ENCODE results near the gene RFWD3. TPM values are rescaled to one million over a fixed set of nuclear protein-coding genes. Genes with fewer than 3 reads are reported as not detected.

The RFWD3 gene
- total and polyA plus RNA-seq, 2 of the 13 experiments (the other 11 are each of a cell fraction or from before 2014, with no cell fraction given) = 23.4 to 62.6 TPM

DNA sequence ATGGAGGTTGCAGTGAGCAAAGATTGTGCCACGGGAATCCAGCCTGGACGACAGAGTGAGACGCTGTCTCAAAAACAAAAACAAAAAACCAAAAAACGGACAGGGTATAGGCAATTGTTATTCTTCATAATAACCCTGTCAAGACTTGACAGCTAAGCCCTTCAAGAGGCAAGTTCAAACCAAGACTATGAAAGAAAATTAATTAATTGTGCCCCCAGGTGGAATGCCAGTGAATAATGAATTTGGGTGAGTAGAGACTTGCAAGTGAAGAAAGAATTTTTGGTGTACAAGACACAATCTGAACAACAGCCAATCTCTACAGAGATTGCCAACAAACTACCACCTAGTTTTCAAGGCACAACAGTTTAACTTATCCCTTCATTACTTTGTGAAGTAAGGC lies 6.3 kb downstream of the RFWD3 start:
- Histone ChIP-seq H3K27ac (ENCODE audit: extremely low read length, insufficient read depth, low read length) (no peak overlapping the region), H3K9ac (ENCODE audit: insufficient read depth, low read depth, low read length) (no peak overlapping the region), H3K4me3 (replicated peaks in 1 of 3; ENCODE audit: insufficient read depth in 1 of 3, low read depth in 2 of 3, low read length in 3 of 3) (no peak overlapping the region), H3K27me3 (ENCODE audit: control insufficient read depth in 1 of 2, insufficient read depth in 2 of 2, low read length in 2 of 2) (no peaks in the 10 kb centered on the region), H3K79me2 (ENCODE audit: insufficient read depth, low read length) (peaks cover 93% of the 10 kb centered on the region), H3K4me1 (ENCODE audit: insufficient read depth, low read length) (peaks cover 78% of the 10 kb centered on the region), H3K9me3 (ENCODE audit: low read length) (no peaks in the 10 kb centered on the region), H2AFZ (ENCODE audit: low read length) (no peak overlapping the region), H3K36me3 (replicated peaks in 1 of 2; ENCODE audit: control insufficient read depth in 1 of 2, insufficient read depth in 2 of 2, low read length in 2 of 2) (peaks cover 29 to 78% of the 10 kb centered on the region in 2 experiments), H4K20me1 (ENCODE audit: insufficient read depth, low read length) (no peaks in the 10 kb centered on the region; the same call in 1 of the 2 replicates), H3K4me2 (ENCODE audit: low read depth, low read length) (no peak overlapping the region)
- ChIA-PET POLR2A (no interaction called here), CTCF (ENCODE audit: low intra/inter-chr PET ratio, low total read pairs) (no interaction called here)
- in situ Hi-C loops (cut with HindIII; ENCODE audit: extremely low pct_ligation_motif_present, low pct_unique_long_range_greater_than_20kb) (no loop called here), intact Hi-C loops (cut with micrococcal nuclease; ENCODE audit: unreplicated experiment) (no loop called here)
- BruUV-seq (replicated peaks) = no TSS peak
- FAIRE-seq = no peak
- 94% methylated on average over 4 of the region's 4 CpGs for WGBS (ENCODE audit: low lambda C conversion rate)
- TF ChIP-seq HMG20B (CRISPR knock-in tag; conservative IDR thresholded peaks at IDR 0.05) (no peak), PTBP1 (IDR thresholded peaks at IDR 0.05; ENCODE audit: low read depth, low read length, poor library complexity, severe bottlenecking) (no peak), ZNF562 (CRISPR knock-in tag; IDR thresholded peaks at IDR 0.05; ENCODE audit: borderline replicate concordance) (no peak)
- no peak for ATAC-seq
- no peak for DNase-seq (ENCODE audit: low spot score)

DNA sequence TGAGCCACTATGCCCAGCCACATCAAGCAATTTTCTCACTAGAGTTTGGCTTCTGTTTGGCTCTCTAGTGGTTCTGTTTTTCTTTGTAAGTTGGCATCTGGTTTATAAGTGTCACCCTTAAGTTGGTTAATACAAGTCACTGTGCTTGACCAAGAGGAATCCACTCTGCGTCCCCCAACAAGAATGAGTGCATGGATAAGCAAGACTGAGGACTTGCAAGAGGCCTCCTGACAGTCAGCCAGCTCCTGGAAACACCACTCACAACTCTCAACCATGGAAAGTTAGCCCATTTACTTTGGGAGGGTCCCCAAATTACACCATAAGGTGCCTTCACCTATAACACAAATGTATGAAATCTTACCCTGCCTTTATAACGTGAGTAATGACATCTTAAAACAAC lies 7.6 kb downstream of the RFWD3 start:
- H3K9me3 ChIP-seq (ENCODE audit: low read length) = no peaks in the 10 kb centered on the region
- WGBS (ENCODE audit: low lambda C conversion rate) = 100% methylated on average over 2 of the region's 2 CpGs
- intact Hi-C loops (cut with micrococcal nuclease; ENCODE audit: unreplicated experiment) = no loop called here
- CTCF ChIA-PET (ENCODE audit: low intra/inter-chr PET ratio, low total read pairs) = no interaction called here
- H4K20me1 ChIP-seq (ENCODE audit: insufficient read depth, low read length) = no peaks in the 10 kb centered on the region; the same call in 1 of the 2 replicates
- DNase-seq (ENCODE audit: low spot score) (no peak), FAIRE-seq (no peak), ATAC-seq (no peak)
- no peak overlapping the region for H3K9ac ChIP-seq (ENCODE audit: insufficient read depth, low read depth, low read length)
- H3K4me3 ChIP-seq (replicated peaks in 1 of 3; ENCODE audit: insufficient read depth in 1 of 3, low read depth in 2 of 3, low read length in 3 of 3) = no peak overlapping the region
- H3K27ac ChIP-seq (ENCODE audit: extremely low read length, insufficient read depth, low read length) = no peak overlapping the region
- H3K4me1 ChIP-seq (ENCODE audit: insufficient read depth, low read length) = peaks cover 64% of the 10 kb centered on the region
- in situ Hi-C loops (cut with HindIII; ENCODE audit: extremely low pct_ligation_motif_present, low pct_unique_long_range_greater_than_20kb) = no loop called here
- H2AFZ ChIP-seq (ENCODE audit: low read length) = no peak overlapping the region
- POLR2A ChIA-PET = interaction anchor here (0.6 to 1.4 kb wide), 2 partner anchors 8 to 117 kb away, joined by 3 to 6 read pairs; partner anchors contain the start of gene RFWD3
- H3K36me3 ChIP-seq (replicated peaks in 1 of 2; ENCODE audit: control insufficient read depth in 1 of 2, insufficient read depth in 2 of 2, low read length in 2 of 2) = peaks cover 31 to 77% of the 10 kb centered on the region in 2 experiments
- H3K4me2 ChIP-seq (ENCODE audit: low read depth, low read length) = no peak overlapping the region
- H3K27me3 ChIP-seq (ENCODE audit: control insufficient read depth in 1 of 2, insufficient read depth in 2 of 2, low read length in 2 of 2) = no peaks in the 10 kb centered on the region
- H3K79me2 ChIP-seq (ENCODE audit: insufficient read depth, low read length) = peaks cover 91% of the 10 kb centered on the region
- TF ChIP-seq JDP2 (CRISPR knock-in tag; IDR thresholded peaks at IDR 0.05; ENCODE audit: borderline replicate concordance) = no peak
- TF ChIP-seq, protein P1, sequence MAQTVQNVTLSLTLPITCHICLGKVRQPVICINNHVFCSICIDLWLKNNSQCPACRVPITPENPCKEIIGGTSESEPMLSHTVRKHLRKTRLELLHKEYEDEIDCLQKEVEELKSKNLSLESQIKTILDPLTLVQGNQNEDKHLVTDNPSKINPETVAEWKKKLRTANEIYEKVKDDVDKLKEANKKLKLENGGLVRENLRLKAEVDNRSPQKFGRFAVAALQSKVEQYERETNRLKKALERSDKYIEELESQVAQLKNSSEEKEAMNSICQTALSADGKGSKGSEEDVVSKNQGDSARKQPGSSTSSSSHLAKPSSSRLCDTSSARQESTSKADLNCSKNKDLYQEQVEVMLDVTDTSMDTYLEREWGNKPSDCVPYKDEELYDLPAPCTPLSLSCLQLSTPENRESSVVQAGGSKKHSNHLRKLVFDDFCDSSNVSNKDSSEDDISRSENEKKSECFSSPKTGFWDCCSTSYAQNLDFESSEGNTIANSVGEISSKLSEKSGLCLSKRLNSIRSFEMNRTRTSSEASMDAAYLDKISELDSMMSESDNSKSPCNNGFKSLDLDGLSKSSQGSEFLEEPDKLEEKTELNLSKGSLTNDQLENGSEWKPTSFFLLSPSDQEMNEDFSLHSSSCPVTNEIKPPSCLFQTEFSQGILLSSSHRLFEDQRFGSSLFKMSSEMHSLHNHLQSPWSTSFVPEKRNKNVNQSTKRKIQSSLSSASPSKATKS (CRISPR knock-in tag; IDR thresholded peaks at IDR 0.05) = no peak
- TF ChIP-seq, protein P2, sequence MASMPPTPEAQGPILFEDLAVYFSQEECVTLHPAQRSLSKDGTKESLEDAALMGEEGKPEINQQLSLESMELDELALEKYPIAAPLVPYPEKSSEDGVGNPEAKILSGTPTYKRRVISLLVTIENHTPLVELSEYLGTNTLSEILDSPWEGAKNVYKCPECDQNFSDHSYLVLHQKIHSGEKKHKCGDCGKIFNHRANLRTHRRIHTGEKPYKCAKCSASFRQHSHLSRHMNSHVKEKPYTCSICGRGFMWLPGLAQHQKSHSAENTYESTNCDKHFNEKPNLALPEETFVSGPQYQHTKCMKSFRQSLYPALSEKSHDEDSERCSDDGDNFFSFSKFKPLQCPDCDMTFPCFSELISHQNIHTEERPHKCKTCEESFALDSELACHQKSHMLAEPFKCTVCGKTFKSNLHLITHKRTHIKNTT (CRISPR knock-in tag; IDR thresholded peaks at IDR 0.05) = no peak
- BruUV-seq (replicated peaks) = no TSS peak

All from HepG2 (cell line).